H1 (cell line): Measurements from ENCODE around the gene RD3L.

Experiments used
- ATF3 ChIP-seq: IDR thresholded peaks from 2 replicates; pipeline ENCODE4 v1.6.1; 2011; ENCODE audit warnings: low read depth, mild to moderate bottlenecking, low read length; ENCODE audit not compliant: insufficient read depth
- BACH1 ChIP-seq: IDR thresholded peaks from 2 replicates; pipeline ENCODE4 v1.6.1; 2012; ENCODE audit warnings: low read length, improper control_type of control experiment
- CHD2 ChIP-seq: IDR thresholded peaks from 2 replicates; pipeline ENCODE4 v1.6.1; 2012; ENCODE audit warnings: low read length, improper control_type of control experiment
- JUND ChIP-seq: IDR thresholded peaks from 2 replicates; pipeline ENCODE4 v1.6.1; 2011; ENCODE audit warnings: mild to moderate bottlenecking, improper control_type of control experiment, low read length
- NRF1 ChIP-seq: IDR thresholded peaks from 2 replicates; pipeline ENCODE4 v1.6.1; 2011; ENCODE audit warnings: mild to moderate bottlenecking, low read depth, low read length, improper control_type of control experiment
- POLR2A ChIP-seq, 2 experiments: IDR thresholded peaks; 1 replicate in 1 of 2; 2 replicates in 1 of 2; pipeline ENCODE4 v1.6.1; 2011; ENCODE audit warnings: low read depth in 2 of 2, low read length in 2 of 2, mild to moderate bottlenecking in 2 of 2; ENCODE audit errors: control extremely low read depth in 1 of 2
- POLR2AphosphoS5 ChIP-seq: IDR thresholded peaks from 2 replicates; pipeline ENCODE4 v1.6.1; 2011; ENCODE audit warnings: low read depth, low read length
- RAD21 ChIP-seq, 2 experiments: IDR thresholded peaks in 1 of 2; conservative IDR thresholded peaks in 1 of 2; 2 replicates each; pipeline ENCODE4 v1.6.1; 2011; ENCODE audit warnings: low read depth in 2 of 2, low read length in 2 of 2, improper control_type of control experiment in 1 of 2, inconsistent platforms in 1 of 2, mild to moderate bottlenecking in 1 of 2, moderate library complexity in 1 of 2
- RXRA ChIP-seq: IDR thresholded peaks from 2 replicates; pipeline ENCODE4 v1.6.1; 2011; ENCODE audit warnings: low read depth, mild to moderate bottlenecking, low read length, moderate library complexity; ENCODE audit not compliant: insufficient read depth
- SAP30 ChIP-seq: fragments of 300-600 bp; sonication (generic); IDR thresholded peaks from 2 replicates; pipeline ENCODE4 v1.7.1; 2012; ENCODE audit warnings: low read length, moderate library complexity, mild to moderate bottlenecking, inconsistent platforms; ENCODE audit not compliant: insufficient read depth, insufficient replicate concordance
- SP2 ChIP-seq: IDR thresholded peaks from 2 replicates; pipeline ENCODE4 v1.6.1; 2012; ENCODE audit warnings: mild to moderate bottlenecking, low read length, inconsistent platforms
- TAF1 ChIP-seq: IDR thresholded peaks from 2 replicates; pipeline ENCODE4 v1.6.1; 2011; ENCODE audit warnings: mild to moderate bottlenecking, low read depth, low read length
- TF ChIP-seq, protein P1 (sequence below), 3 experiments: IDR thresholded peaks; 1 replicate in 2 of 3; 2 replicates in 1 of 3; pipeline versions ENCODE4 v1.5.1 to v1.6.1; 2011; ENCODE audit warnings: low read length in 3 of 3, mild to moderate bottlenecking in 3 of 3, inconsistent platforms in 2 of 3, low read depth in 1 of 3, moderate library complexity in 1 of 3; ENCODE audit not compliant: insufficient read depth in 1 of 3; ENCODE audit errors: control extremely low read depth in 1 of 3

- TF ChIP-seq POLR2A (IDR thresholded peaks at IDR 0.05; ENCODE audit: control extremely low read depth in 1 of 2, low read depth in 2 of 2, low read length in 2 of 2) (no peak), POLR2AphosphoS5 (no peak), CHD2 (no peak), JUND (no peak), BACH1 (no peak), SAP30 (no peak), RAD21 (IDR thresholded peaks at IDR 0.05 in 1 of 2, conservative IDR thresholded peaks at IDR 0.05 in 1 of 2; ENCODE audit: low read depth in 2 of 2, low read length in 2 of 2) (no peak), NRF1 (no peak), RXRA (no peak), TAF1 (no peak), SP2 (no peak), ATF3 (no peak)
- TF ChIP-seq, protein P1, sequence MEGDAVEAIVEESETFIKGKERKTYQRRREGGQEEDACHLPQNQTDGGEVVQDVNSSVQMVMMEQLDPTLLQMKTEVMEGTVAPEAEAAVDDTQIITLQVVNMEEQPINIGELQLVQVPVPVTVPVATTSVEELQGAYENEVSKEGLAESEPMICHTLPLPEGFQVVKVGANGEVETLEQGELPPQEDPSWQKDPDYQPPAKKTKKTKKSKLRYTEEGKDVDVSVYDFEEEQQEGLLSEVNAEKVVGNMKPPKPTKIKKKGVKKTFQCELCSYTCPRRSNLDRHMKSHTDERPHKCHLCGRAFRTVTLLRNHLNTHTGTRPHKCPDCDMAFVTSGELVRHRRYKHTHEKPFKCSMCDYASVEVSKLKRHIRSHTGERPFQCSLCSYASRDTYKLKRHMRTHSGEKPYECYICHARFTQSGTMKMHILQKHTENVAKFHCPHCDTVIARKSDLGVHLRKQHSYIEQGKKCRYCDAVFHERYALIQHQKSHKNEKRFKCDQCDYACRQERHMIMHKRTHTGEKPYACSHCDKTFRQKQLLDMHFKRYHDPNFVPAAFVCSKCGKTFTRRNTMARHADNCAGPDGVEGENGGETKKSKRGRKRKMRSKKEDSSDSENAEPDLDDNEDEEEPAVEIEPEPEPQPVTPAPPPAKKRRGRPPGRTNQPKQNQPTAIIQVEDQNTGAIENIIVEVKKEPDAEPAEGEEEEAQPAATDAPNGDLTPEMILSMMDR (IDR thresholded peaks at IDR 0.05; ENCODE audit: control extremely low read depth in 1 of 3, insufficient read depth in 1 of 3, low read depth in 1 of 3, low read length in 3 of 3): no peak
Measured at GRCh38 chr14:103969961-103970360, 27.6 kb upstream of the RD3L start.
